Putamen (tissue), 1 donor: Measurements from ENCODE around the gene ACSL6.

Experiments used
- DNase-seq: peaks from one replicate; pipeline ENCODE4 v3.0.0-alpha.2; 2016; ENCODE audit warnings: low spot score

ACSL6 gene

DNA sequence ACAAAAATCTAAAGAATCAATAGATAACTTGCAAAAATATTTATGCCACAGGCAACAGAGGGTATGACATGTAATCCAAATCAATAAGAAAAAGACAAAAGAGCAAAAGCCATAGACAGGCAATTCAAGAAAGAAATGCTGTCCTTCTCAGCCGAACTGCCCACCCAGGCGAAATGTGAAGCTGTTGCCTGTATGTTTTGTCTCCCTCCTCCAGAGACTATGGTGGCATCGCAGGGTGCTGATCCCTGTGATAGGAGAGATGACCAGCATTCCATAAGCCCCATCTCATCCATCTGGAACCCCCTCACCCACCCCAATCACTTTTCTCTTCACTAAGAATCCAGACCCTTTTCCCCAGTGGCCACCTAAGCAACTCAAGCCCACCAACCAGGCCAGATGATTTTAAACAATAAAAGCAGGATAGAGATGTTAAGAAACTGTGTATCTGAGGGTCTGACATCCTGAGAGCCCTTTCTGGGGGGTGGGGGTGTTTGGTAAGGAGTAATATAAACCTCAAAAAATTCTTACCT lies 5.3 kb upstream of the ACSL6 start:
- no peak for DNase-seq

DNA sequence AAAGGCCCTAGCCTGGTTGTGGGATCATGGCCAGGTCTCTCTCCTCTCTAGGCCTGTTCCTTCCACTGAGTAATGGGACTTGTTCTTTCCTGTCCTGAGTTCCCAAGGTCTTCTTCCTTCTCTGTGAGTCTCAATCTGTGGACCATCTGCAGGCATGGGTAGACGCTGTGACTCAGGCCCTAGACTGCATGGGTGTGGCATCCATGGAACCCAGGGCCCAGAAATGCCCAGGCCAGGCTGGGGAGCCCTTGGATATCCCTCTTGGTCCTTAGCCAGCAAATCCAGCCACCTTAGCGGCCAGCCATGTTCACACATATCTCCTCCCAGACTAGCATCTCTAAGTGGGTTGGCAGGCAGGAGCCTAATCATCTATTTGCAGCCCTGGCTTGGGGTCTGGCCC lies 2.3 kb upstream of the ACSL6 start:
- no peak for DNase-seq

DNA sequence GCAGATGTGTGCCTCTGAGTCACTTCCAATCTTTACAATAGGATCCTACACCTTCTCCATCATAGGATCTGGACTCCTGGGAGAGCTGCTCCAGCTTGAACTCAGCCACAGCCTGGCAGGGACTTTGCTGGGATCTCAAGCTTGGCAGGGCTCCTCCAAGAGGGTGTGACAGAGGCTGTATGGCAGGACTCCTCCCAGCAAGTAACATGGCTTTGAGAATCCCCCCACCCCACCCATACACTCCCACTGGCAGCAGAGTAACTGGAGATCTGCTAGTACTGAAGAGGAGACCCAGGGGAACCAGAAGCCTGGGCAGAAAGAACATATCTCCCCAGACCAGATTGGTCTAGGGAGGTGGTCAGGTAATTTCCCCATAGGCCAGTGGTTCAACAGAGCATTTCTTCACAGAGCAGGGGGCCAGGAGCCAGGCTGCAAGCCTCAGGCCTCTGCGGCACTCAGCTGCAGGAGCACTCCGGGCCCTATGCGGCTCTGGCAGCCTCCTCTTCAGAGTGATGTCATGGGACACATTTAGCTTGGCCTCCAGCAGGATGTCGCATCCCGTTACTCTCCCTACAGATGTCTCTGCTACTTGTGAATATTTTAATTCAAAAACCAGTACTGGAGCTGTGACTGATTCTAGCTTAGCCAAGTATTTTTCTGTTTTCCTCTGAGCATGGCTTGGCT lies 1.7 kb upstream of the ACSL6 start:
- DNase-seq = no peak

DNA sequence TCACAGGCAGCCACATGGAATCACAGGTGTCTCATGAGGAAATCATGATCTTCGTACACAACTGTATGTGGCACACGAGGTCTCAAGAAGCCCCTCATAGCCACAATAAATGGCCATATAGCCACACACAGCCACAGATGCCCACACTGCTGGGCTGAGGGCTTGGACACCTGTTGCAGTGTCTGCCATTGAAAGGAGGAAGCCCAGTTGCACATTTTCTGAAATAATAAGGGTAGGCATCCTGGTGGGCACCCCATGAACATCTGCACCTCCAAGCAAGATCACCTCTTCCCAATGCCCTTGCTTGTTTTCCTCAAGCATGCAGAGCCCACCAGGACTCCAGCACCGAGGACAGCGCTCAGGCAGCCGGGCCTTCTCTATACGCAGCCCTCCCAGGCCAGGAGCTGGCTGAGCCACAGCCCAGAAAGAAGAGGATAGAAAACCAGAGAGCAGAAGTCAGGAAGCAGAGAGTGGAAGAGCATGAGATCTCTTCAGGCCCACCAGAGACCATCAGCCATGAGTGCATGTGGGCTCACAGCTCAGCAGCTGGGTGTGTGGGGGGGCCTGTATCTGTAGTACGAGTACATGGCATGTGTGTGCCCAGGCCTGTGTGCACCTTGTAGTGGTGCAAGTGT lies 1.0 kb upstream of the ACSL6 start:
- DNase-seq = no peak

DNA sequence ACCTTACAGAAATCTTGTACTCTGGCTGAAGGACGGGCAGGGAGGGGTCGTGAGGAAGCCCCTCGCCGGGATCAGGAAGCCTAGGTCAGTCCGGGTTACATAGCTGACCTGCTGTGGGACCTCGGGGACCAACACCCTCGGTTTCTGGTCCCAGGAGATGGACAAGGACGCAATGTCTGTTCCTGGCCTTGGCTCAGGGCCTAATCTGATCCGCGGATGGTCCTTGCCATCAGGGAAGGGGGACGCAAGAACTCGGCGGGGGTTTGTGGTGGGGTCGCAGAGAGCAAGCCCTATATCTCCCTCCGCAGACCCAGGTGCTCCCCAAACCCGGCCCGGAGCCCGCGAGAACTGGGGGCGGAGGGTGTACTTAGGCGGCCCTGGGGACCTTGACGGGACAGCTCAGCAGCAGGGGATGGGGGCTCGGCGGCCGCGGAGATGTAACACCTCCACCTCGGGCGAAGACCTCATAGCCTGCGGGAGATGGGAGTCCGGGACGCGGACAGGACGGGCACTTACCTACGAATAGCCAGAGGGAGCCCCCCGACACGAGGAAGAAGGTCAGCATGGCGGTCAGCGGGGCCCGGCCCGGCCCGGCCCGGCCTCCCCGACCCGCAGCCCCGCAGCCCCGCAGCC lies 353 bp downstream of the ACSL6 start:
- no peak for DNase-seq

DNA sequence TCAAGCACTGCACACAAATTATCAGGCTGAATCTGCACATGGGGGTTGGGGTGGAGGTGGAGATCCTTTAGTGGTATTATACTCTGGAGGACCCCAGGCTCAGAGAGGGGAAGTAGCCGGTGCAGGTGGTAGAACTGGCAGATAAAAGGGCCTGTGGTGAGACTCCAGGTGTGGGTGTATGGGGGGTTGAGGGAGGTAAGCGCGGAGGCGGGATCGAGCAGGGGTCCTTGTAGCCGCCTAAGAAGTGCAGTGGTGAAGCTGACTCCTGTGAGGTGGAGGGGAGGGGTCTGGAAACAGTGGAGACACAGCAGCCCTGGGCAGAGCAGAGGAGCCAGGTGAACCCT lies 841 bp downstream of the ACSL6 start:
- no peak for DNase-seq

DNA sequence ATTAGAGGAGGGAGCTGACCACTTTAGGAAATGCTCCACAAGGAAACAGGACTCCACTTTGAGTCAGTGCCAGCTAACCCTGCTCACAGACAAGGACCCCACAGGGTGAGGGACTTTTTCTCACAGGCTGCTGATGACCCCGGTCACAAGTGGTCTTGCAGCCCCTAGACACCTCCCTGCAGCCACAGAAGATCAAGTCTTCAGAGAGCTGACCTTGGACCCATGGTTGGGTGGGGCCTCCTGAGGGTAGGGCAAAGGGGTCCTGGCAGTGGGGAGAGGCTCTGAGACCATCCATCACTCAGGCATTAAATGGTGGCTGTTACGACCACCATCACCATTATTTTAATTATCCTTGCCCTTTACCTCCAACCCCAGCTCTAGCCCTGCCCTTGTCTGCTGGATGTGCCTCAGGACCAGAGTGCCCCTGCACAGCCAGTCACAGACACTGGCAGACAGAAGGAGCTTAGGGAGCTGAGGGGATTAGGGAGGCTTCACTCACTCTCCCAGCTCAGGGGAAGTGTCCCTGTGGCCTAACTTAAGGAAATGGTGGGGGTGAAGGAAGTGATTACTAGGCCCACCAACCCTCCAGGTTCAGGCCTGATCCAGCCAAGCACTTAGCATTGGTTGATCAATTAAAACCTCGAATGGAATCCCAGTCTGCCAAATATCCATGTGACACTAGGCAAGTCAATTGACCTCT lies 1.6 kb downstream of the ACSL6 start:
- DNase-seq = no peak

DNA sequence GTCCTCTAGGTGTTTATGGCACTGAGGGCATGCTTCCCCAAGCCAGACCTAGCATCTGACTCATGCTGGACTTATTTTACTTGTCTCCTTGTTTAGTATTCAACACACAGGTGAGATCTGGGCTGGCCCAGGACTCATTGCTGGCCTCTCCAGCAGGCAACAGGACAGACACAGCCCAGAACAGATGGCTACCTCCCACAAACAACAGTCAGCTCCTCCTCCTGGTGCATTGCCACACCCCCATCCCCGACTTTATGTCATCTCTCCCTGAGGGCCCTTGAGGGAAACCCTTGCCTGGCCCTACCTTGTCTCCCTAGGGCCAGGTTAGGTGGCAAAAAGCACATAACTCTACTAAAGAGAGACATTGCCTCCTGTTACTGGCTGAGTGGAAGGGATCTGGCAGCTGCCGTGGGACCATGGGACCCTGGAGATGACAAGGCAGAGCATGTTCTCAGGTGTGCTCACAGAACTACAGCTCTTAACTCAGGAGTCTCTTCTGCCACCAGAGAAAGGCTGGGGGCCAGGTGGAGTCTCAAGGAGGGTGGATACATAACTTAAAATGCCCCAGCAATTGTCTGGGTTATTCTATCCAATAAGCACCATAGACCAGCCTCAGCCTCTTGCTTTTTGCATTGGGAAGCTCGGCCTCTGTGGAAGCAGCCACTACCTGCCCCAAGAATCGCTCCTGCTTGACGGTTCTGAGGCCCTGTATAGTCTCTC lies 2.3 kb downstream of the ACSL6 start:
- DNase-seq = no peak

DNA sequence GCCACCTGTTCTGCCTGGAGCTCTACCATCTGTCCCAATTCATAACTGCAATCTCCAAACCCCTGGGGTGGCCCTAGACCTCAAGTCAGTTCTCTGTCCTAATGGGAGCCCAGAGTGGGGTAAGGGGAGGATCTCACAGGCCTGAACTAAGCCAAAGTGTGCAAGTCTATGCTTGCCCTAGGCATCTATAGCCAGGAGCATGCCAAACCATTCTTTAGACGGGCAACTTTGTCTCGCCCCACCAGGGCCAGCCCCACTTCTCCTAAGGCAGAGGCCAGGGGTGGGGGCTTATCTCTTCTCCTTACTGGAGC lies 3.3 kb downstream of the ACSL6 start:
- no peak for DNase-seq

DNA sequence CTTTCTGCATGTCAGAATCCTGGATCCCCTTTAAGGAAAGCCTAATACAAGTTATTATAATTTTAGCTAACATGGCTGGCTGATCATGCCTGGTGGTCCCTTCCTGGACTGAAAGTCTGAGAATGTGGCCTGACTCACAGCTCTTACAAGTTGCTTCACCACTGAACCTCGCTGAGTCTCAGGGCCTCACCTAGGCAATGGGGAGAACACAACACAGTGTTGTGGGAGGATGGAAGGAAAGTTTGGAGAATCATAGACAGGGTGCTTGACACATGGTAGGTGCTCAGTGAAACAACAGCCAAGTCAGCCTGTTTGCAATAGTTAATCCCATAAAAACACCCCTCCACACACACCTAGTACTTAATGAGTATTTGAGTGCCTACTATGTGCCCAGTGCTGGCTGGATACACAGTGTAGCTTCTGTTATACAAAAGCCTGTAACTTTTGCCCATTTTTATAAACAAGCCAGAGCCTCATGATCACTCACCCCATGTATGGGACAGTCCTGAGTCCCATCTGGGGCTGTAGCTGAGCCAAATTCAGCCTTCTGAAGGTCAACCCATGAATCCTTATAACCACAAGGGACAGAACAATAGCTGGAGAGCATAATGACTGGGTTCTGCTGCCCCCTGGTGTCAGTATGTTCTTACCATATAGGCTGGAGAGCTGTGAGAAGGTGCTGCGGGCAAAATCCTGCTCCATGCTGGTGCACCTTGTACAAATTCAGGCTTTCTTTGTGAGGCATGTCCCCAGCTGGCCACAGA lies 3.9 kb downstream of the ACSL6 start:
- peak; percentile 89 for DNase-seq

DNA sequence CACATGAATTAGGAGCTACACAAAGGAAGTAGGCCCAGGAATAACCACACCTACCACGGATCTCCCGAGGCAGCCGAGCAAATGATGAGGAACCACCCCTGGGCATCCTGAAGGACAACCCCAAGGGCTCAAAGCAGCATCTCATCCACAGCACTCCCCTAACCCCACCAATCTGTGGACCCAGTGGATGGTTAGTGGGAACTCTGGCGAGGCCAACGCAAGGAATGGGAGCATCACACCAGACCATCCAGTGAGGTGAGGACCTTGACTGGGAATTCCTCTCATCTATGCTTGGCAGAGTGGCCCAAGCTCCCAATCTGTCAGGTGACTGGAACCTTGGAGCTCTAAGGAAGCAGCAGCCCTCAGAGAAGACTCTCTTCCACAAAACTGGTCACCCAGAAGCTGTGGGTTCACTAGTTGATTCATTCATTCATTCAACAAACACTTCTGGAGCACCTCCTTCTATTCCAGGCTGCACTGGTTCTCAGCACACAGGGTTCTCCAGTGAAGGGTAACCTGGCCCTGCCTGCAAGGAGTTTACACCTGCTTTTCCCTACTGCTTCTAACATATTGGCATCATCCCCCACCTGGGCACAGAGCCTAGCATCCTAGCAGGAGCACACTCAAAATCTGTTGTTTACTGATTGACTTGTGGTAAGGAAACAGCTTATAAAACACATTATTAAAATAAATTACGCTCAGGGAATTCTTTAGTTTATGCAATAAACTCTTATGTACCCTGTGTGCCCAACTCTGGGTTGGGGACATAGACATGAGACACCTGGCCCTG lies 4.9 kb downstream of the ACSL6 start:
- DNase-seq = no peak

DNA sequence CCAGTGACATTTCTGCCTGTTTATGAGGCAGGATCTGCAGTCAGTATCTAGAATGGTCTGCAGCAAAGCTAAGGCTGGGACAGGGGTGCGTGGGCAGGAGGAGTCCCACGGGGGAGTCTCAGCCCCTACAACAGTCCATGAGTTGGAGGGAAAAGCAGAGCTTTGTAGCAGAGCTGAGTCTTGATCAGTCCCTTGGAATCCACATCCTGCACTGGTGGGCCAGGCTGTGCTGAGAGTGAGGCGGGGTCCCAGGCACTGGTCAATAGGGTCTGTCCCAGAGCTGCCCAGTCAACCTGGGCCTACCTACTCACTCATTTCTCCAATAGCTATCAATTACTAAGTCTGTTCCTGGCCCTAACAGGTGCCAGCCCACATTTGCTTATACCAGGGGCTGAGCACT lies 5.9 kb downstream of the ACSL6 start:
- DNase-seq = no peak

DNA sequence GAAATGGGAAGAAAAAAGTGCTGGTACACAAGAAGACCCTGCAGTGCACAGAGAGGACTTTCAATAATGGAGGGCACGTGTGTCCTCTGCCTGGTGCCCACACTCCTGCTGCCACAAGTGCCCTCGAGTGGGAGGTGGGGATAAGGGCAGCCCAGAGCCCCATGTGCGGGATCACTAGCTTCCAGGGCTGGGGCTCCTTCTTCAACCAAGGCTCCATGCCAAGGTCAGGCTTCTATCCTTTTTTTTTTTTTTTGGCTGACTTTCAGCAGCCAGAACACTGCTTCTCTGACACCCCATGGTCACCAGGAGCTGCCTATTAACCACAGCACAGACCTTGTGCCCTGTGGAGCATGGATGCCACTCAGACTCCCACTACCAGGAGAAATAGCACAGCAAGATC lies 7.5 kb downstream of the ACSL6 start:
- no peak for DNase-seq

DNA sequence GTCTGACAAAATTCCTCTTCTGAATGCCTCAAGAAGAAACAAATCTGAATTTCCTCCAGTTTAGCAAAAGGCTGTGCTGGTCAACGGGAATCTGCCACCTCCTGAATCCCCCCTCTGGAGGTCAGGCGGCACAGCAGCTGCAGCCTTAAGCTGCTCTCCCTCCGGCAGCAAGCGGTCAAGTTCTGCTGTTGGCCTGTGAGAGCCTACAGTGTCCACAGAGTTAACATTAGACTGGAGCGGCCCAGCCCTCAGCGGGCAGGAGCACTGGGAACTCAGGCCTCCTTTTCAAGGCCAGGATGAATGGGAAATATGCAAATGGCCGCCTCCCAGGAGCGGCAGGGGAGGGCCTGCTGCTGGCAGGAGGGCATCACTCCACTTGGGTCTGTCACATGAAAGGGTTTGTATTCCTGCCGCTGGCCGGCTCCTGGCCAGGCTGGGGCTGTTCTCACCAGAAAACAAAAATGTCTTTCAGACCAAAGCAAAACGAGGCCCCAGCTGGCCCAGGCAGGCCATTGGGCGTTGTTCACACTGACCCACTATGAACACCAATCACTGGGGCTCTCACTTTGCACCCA lies 8.2 kb downstream of the ACSL6 start:
- peak; percentile 97 for DNase-seq

DNA sequence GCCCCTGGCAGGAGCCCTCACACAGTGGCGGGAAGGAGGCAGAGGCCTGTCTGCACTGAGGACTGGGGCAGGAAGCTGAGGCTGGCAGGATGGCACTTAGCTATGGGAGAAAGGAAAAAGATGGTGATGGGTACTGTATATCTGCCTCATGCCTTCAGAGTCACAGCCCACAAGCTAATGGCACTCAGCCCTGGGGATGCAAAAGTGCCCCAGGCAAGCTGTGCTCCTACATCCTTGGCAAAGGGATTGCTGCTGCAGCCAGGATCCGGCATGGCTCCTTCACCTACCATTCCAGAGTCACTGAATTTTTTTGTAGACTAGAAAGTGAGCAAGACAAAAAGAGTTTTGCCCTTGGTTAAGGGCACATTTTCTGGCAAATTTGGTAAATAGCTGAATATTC lies 8.7 kb downstream of the ACSL6 start:
- DNase-seq = no peak

DNA sequence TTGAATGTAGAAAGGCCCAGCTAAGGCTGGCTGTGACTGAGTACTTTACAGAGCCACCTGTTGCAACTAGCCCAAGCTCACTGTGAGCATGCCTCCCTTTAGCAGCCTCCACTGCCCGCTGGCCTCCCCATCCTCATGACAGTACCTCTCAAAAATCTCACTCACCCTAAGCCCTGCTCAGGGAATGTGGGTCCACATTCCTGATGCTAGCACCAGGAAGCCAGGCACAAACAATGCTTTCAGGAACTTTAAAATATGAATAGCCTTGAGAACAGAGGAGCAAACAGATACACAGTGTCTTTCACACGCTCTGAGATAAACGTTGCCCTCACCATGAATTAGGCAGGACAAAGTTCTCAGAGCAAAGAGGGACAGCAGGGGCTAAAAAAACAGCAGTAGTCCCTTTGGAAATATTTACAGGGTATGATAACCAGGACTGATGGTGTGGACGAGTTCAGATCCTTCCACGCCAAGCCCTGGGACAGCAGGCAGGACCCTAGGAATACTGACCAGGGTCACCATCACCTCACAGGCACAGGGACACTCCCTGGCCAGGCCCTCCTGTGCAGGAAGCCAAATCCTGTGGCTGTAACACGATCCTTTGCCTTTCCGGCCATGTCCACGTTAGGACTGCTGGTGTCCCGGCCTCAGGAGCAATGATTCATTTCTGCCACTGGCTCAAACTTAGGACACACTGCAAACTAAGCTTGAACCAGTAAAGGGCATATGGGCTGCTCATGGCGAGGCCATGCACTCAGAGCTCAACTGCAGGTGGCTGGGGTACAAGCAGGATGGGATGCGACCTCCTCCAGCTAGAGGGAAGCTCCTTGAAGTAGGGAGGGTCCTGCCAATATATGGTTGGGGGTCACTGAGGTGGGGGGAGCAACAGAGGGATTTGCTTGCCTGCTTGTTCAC lies 9.6 kb downstream of the ACSL6 start:
- DNase-seq = no peak

DNA sequence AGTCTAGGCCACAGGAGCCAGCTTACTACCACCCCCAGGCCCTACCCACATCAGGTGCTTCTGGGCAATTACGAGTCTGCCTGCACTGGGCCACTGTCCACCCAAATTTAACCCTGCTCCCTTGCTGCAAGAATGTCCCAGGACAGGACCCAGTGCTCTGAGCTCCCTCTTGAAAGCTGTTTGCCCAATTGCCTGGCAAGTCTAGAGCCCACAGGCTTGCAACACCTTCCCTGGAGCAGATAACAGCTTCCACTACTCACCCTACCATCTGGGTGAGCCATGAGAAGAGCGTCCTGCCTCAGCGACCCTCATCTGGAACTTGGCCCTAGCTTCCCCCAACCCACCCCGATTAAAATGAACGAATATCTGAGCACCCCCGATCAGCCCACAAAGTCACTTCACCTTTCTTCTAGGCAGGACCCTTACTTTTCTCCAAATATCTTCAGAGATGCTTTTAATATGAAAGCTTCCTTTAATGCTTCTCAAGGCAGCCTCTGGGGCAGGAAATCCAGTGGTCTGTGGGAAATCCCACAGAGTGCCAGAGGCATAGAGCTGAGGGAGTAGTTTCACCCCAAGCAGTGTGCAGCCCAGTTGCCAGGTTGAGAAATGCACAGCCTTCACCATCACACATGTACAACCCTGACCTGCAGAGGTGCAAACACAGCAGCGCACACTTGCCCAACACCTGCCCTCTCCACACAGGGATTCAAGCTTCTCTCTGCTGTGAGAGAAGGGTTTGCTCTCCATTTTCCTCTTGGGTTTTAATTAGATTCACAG lies 10.6 kb downstream of the ACSL6 start:
- no peak for DNase-seq

DNA sequence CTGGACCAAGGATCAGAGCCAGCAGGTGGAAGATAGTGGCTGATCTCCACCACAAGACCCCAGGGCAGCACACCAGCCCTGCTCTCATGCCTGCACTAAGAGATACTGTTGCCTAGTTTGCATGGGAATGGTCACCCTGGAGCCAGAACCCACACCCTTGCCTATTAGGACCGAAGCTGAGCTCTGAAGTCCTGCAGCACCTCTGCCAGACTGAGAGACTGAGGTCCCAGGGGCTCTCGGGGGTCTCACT lies 11.3 kb downstream of the ACSL6 start:
- DNase-seq = no peak
